Measurements from ENCODE around the gene DYNC2H1. TPM values are rescaled to one million over a fixed set of nuclear protein-coding genes. Genes with fewer than 3 reads are reported as not detected.

Gene DYNC2H1, protein sequence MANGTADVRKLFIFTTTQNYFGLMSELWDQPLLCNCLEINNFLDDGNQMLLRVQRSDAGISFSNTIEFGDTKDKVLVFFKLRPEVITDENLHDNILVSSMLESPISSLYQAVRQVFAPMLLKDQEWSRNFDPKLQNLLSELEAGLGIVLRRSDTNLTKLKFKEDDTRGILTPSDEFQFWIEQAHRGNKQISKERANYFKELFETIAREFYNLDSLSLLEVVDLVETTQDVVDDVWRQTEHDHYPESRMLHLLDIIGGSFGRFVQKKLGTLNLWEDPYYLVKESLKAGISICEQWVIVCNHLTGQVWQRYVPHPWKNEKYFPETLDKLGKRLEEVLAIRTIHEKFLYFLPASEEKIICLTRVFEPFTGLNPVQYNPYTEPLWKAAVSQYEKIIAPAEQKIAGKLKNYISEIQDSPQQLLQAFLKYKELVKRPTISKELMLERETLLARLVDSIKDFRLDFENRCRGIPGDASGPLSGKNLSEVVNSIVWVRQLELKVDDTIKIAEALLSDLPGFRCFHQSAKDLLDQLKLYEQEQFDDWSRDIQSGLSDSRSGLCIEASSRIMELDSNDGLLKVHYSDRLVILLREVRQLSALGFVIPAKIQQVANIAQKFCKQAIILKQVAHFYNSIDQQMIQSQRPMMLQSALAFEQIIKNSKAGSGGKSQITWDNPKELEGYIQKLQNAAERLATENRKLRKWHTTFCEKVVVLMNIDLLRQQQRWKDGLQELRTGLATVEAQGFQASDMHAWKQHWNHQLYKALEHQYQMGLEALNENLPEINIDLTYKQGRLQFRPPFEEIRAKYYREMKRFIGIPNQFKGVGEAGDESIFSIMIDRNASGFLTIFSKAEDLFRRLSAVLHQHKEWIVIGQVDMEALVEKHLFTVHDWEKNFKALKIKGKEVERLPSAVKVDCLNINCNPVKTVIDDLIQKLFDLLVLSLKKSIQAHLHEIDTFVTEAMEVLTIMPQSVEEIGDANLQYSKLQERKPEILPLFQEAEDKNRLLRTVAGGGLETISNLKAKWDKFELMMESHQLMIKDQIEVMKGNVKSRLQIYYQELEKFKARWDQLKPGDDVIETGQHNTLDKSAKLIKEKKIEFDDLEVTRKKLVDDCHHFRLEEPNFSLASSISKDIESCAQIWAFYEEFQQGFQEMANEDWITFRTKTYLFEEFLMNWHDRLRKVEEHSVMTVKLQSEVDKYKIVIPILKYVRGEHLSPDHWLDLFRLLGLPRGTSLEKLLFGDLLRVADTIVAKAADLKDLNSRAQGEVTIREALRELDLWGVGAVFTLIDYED (N-terminal part only)
- total RNA-seq: 1 to 10 TPM; 1.5 to 4.2 (median 3.0) TPM
- polyA plus RNA-seq: under 1 TPM; 0.31 to 0.53 TPM
- 15.2 reads per million, percentile 44 among the genes with 10 or more reads in this experiment for total RNA-seq

DNA sequence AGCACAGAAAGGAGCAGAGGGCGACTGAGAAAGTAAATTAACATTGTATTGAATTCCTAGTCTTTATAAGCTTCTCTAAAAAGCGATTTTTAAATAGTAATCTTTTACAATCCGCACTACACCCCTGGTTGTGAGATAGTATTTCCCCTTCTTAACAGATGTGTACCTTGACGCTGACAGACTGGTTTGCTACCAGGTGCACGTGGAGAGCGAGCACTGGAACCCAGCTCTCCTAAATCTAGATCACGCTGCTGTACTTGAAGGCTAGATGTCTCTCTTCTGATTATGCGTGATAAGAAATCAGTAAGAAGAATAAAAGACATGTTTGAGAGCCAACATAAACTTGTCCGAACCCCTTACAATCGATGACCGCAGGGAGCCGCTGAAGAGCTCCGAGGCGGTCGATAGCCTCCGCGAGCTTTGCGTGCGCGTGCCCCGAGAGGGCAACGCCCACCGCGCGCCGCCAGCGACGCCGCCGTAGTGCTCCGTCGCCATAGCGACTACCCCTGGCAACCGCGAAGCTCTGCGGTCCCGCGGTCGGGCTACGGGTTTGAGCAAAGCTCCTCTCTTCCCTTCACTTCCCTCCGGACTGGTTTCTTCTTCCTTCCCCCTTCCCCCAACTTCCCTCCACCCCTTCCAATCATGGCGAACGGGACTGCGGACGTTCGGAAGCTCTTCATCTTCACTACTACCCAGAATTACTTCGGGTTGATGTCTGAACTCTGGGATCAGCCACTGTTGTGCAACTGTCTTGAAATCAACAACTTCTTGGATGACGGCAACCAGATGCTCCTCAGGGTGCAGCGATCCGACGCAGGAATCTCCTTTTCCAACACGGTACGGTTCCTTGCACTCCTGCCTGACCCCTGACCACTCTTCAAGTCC, at the start of gene DYNC2H1:
Gene DYNC2H1, plus strand, starts transcription at position 494 of the 885 bp plus-strand sequence. Its CDS starts 149 bp downstream, at position 643.
- peaks cover 5 to 19% (median 13%) of the 10 kb centered on the region in 7 donors for H3K4me1 Mint-ChIP-seq
- Histone ChIP-seq H3K9me3 (ENCODE audit: control insufficient read depth in 2 of 3, low read length in 3 of 3) (no peaks in the 10 kb centered on the region), H3K27ac (ENCODE audit: low read depth, low read length) (peak within 1 kb of the TSS; percentile 60), H3K4me3 (ENCODE audit: low read length) (peak within 1 kb of the TSS; percentile 93), H3K4me1 (ENCODE audit: control insufficient read depth in 2 of 2, insufficient read depth in 2 of 2, low read length in 2 of 2) (peaks cover 4 to 6% of the 10 kb centered on the region in 2 donors), H3K36me3 (ENCODE audit: control insufficient read depth in 2 of 3, insufficient read depth in 3 of 3, low read length in 3 of 3) (no peaks in the 10 kb centered on the region), H3K27me3 (ENCODE audit: control insufficient read depth in 2 of 2, insufficient read depth in 2 of 2, low read length in 2 of 2) (no peaks in the 10 kb centered on the region)
- CTCF ChIA-PET: interaction anchor here (0.7 to 1.6 kb wide), 6 partner anchors 9 to 21 kb away, joined by 3 to 11 read pairs (median 5); partner anchors contain the start of gene DCUN1D5
- DNase-seq (peak; percentile 78 to 91 (median 89)), ATAC-seq (peak; percentile 99)
- H3K9me3 Mint-ChIP-seq: peaks cover 0 to 5% (median 0%) of the 10 kb centered on the region in 11 donors
- peaks cover 0 to 3% (median 0%) of the 10 kb centered on the region in 5 donors for H3K36me3 Mint-ChIP-seq
- H3K27ac Mint-ChIP-seq: peak within 1 kb of the TSS; percentile 87 to 99 (median 92)
- H3K27me3 Mint-ChIP-seq: peaks cover 6 to 42% (median 7%) of the 10 kb centered on the region in 5 donors
- H3K4me3 Mint-ChIP-seq: peak within 1 kb of the TSS; percentile 87 to 99 (median 94)
- POLR2A ChIA-PET: interaction anchor here (0.8 to 1.9 kb wide), 5 partner anchors 8 to 74 kb away, joined by 3 to 32 read pairs (median 5); partner anchors contain the start of gene DCUN1D5
- intact Hi-C loops (cut with micrococcal nuclease): loop anchor here (1.0 to 10.0 kb wide), 8 partner anchors 17 to 1596 kb away; partner anchors contain the start of genes CEP126 (in 2 of the 2), DCUN1D5 (in 2 of the 2), ANGPTL5 (in 1 of the 2) and BIRC2 (in 1 of the 2)

- Histone ChIP-seq H3K4me3 (ENCODE audit: low read length) (no peak overlapping the region), H3K9me3 (ENCODE audit: control insufficient read depth in 2 of 3, low read length in 3 of 3) (no peaks in the 10 kb centered on the region), H3K27me3 (ENCODE audit: control insufficient read depth in 2 of 2, insufficient read depth in 2 of 2, low read length in 2 of 2) (no peaks in the 10 kb centered on the region), H3K27ac (ENCODE audit: low read depth, low read length) (no peak overlapping the region), H3K4me1 (ENCODE audit: control insufficient read depth in 2 of 2, insufficient read depth in 2 of 2, low read length in 2 of 2) (no peaks in the 10 kb centered on the region), H3K36me3 (ENCODE audit: control insufficient read depth in 2 of 3, insufficient read depth in 3 of 3, low read length in 3 of 3) (peaks cover 7 to 27% (median 13%) of the 10 kb centered on the region in 3 experiments)
- no peak for ATAC-seq
- Mint-ChIP-seq H3K9me3 (no peaks in the 10 kb centered on the region), H3K4me1 (no peaks in the 10 kb centered on the region), H3K4me3 (no peak overlapping the region), H3K27me3 (no peaks in the 10 kb centered on the region), H3K27ac (no peak overlapping the region), H3K36me3 (peaks cover 8 to 33% (median 11%) of the 10 kb centered on the region in 5 donors)
- ChIA-PET CTCF (no interaction called here), POLR2A (no interaction called here)
- intact Hi-C loops (cut with micrococcal nuclease): no loop called here
- no peak for DNase-seq
Observed at GRCh38 chr11:103061656-103062055, 47.6 kb upstream of the DYNC2H1 start.

GRCh38 chr11:103067118-103067517, 42.1 kb upstream of the DYNC2H1 start:
- Mint-ChIP-seq H3K4me3 (no peak overlapping the region), H3K36me3 (peaks cover 6 to 45% (median 20%) of the 10 kb centered on the region in 5 donors), H3K27ac (peak overlapping the region in 1 of 9 donors; percentile 48), H3K27me3 (no peaks in the 10 kb centered on the region), H3K4me1 (peaks cover 23 to 43% (median 35%) of the 10 kb centered on the region in 7 donors), H3K9me3 (peaks cover 0 to 2% (median 0%) of the 10 kb centered on the region in 11 donors)
- H3K27ac ChIP-seq (ENCODE audit: low read depth, low read length): no peak overlapping the region
- no peaks in the 10 kb centered on the region for H3K9me3 ChIP-seq (ENCODE audit: control insufficient read depth in 2 of 3, low read length in 3 of 3)
- CTCF ChIA-PET: no interaction called here
- H3K36me3 ChIP-seq (ENCODE audit: control insufficient read depth in 2 of 3, insufficient read depth in 3 of 3, low read length in 3 of 3): peaks cover 2 to 12% (median 9%) of the 10 kb centered on the region in 3 experiments
- H3K4me1 ChIP-seq (ENCODE audit: control insufficient read depth in 2 of 2, insufficient read depth in 2 of 2, low read length in 2 of 2): peaks cover 0 to 10% of the 10 kb centered on the region in 2 donors
- H3K27me3 ChIP-seq (ENCODE audit: control insufficient read depth in 2 of 2, insufficient read depth in 2 of 2, low read length in 2 of 2): no peaks in the 10 kb centered on the region
- intact Hi-C loops (cut with micrococcal nuclease): no loop called here
- POLR2A ChIA-PET: no interaction called here
- H3K4me3 ChIP-seq (ENCODE audit: low read length): no peak overlapping the region
- ATAC-seq (no peak), DNase-seq (no peak)

- intact Hi-C loops (cut with micrococcal nuclease): no loop called here
- ATAC-seq: no peak
- Mint-ChIP-seq H3K27ac (peak overlapping the region in 2 of 9 donors; percentile 17 to 34), H3K4me1 (peaks cover 23 to 54% (median 41%) of the 10 kb centered on the region in 7 donors), H3K36me3 (peaks cover 0 to 52% (median 26%) of the 10 kb centered on the region in 5 donors), H3K4me3 (peak overlapping the region in 2 of 10 donors; percentile 23 to 53), H3K9me3 (peaks cover 0 to 2% (median 0%) of the 10 kb centered on the region in 11 donors), H3K27me3 (no peaks in the 10 kb centered on the region)
- no peak for DNase-seq
- POLR2A ChIA-PET: no interaction called here
- CTCF ChIA-PET: no interaction called here
- H3K27me3 ChIP-seq (ENCODE audit: control insufficient read depth in 2 of 2, insufficient read depth in 2 of 2, low read length in 2 of 2): no peaks in the 10 kb centered on the region
- H3K4me1 ChIP-seq (ENCODE audit: control insufficient read depth in 2 of 2, insufficient read depth in 2 of 2, low read length in 2 of 2): peaks cover 0 to 10% of the 10 kb centered on the region in 2 donors
- H3K4me3 ChIP-seq (ENCODE audit: low read length): no peak overlapping the region
- H3K9me3 ChIP-seq (ENCODE audit: control insufficient read depth in 2 of 3, low read length in 3 of 3): no peaks in the 10 kb centered on the region
- H3K36me3 ChIP-seq (ENCODE audit: control insufficient read depth in 2 of 3, insufficient read depth in 3 of 3, low read length in 3 of 3): no peaks in the 10 kb centered on the region
- no peak overlapping the region for H3K27ac ChIP-seq (ENCODE audit: low read depth, low read length)
Observed at GRCh38 chr11:103069367-103069766, 39.9 kb upstream of the DYNC2H1 start.

GRCh38 chr11:103070142-103070541, 39.1 kb upstream of the DYNC2H1 start:
- Mint-ChIP-seq H3K9me3 (peaks cover 0 to 2% (median 0%) of the 10 kb centered on the region in 11 donors), H3K4me3 (peak overlapping the region in 5 of 10 donors; percentile 2 to 56 (median 8)), H3K36me3 (peaks cover 0 to 59% (median 30%) of the 10 kb centered on the region in 5 donors), H3K4me1 (peaks cover 23 to 54% (median 41%) of the 10 kb centered on the region in 7 donors), H3K27ac (peak overlapping the region in 2 of 9 donors; percentile 6 to 17), H3K27me3 (no peaks in the 10 kb centered on the region)
- DNase-seq (no peak), ATAC-seq (peak; percentile 20)
- Histone ChIP-seq H3K27ac (ENCODE audit: low read depth, low read length) (no peak overlapping the region), H3K4me3 (ENCODE audit: low read length) (no peak overlapping the region), H3K4me1 (ENCODE audit: control insufficient read depth in 2 of 2, insufficient read depth in 2 of 2, low read length in 2 of 2) (peaks cover 0 to 10% of the 10 kb centered on the region in 2 donors), H3K9me3 (ENCODE audit: control insufficient read depth in 2 of 3, low read length in 3 of 3) (no peaks in the 10 kb centered on the region), H3K27me3 (ENCODE audit: control insufficient read depth in 2 of 2, insufficient read depth in 2 of 2, low read length in 2 of 2) (no peaks in the 10 kb centered on the region), H3K36me3 (ENCODE audit: control insufficient read depth in 2 of 3, insufficient read depth in 3 of 3, low read length in 3 of 3) (no peaks in the 10 kb centered on the region)
- CTCF ChIA-PET: no interaction called here
- POLR2A ChIA-PET: no interaction called here
- intact Hi-C loops (cut with micrococcal nuclease): loop anchor here in 1 of 2 donors (2.0 to 5.0 kb wide), 2 partner anchors 21 to 33 kb away; no protein-coding TSS in a partner anchor
